ENCODE measurements around the gene ERC2. TPM values are rescaled to one million over a fixed set of nuclear protein-coding genes. Genes with fewer than 3 reads are reported as not detected.

Gene ERC2
- total and polyA plus RNA-seq, 2 of the 8 experiments (the other 6 are each of a cell fraction or from before 2014, with no cell fraction given), result 16.4 to 22.8 TPM

- no peaks in the 10 kb centered on the region for H3K4me1 ChIP-seq (replicated peaks in 1 of 4; ENCODE audit: control insufficient read depth in 3 of 4, insufficient read depth in 4 of 4, low read length in 3 of 4)
- no peak overlapping the region for H4K5ac ChIP-seq (ENCODE audit: insufficient read length, low read depth, low read length)
- no peak overlapping the region for H3K56ac ChIP-seq (replicated peaks; ENCODE audit: insufficient read length, low read depth, low read length)
- no peak overlapping the region for H3K23ac ChIP-seq (ENCODE audit: insufficient read length)
- H3K9me3 ChIP-seq (ENCODE audit: insufficient read depth in 2 of 2, low read depth in 1 of 2, low read length in 1 of 2), result no peaks in the 10 kb centered on the region
- H3K18ac ChIP-seq (ENCODE audit: extremely low read depth, low read length), result no peak overlapping the region
- no peaks in the 10 kb centered on the region; the same call in 1 of the 2 replicates for H3K23me2 ChIP-seq (ENCODE audit: low read depth, low read length)
- H3K4me3 ChIP-seq (ENCODE audit: extremely low read depth in 1 of 4, insufficient read depth in 2 of 4, low read depth in 3 of 4, low read length in 4 of 4), result no peak overlapping the region
- no peak overlapping the region for H3K14ac ChIP-seq (ENCODE audit: insufficient read length)
- no peak overlapping the region for H2AFZ ChIP-seq (ENCODE audit: low read length)
- DNase-seq (ENCODE audit: low read depth in 1 of 2, low spot score in 2 of 2) (no peak), FAIRE-seq (no peak)
- H2BK120ac ChIP-seq (replicated peaks; ENCODE audit: low read depth, low read length), result no peak overlapping the region
- no peak overlapping the region for H4K91ac ChIP-seq (replicated peaks; ENCODE audit: insufficient read length, low read length)
- no peaks in the 10 kb centered on the region for H3K27me3 ChIP-seq (replicated peaks in 1 of 4; ENCODE audit: control insufficient read depth in 3 of 4, extremely low read depth in 1 of 4, insufficient read depth in 3 of 4, low read length in 3 of 4)
- CTCF ChIA-PET (ENCODE audit: partially characterized antibody), result interaction anchor here (0.6 to 1.4 kb wide), 2 partner anchors 91 to 97 kb away, joined by 3 to 4 read pairs; no protein-coding TSS in a partner anchor
- WGBS, 2 experiments (ENCODE audit: extremely low coverage in 1 of 2, insufficient coverage in 1 of 2, insufficient read length in 1 of 2, insufficient replicate concordance in 2 of 2, low coverage in 1 of 2, low lambda C conversion rate in 2 of 2, missing lambda C conversion rate in 1 of 2), result 87% methylated on average over 4 of the region's 4 CpGs; no CpG with 5 or more reads in 1 of the 2 experiments
- H3K4me2 ChIP-seq (ENCODE audit: insufficient read depth in 1 of 2, low read depth in 2 of 2, low read length in 2 of 2), result no peak overlapping the region
- no peaks in the 10 kb centered on the region for H4K20me1 ChIP-seq (replicated peaks in 1 of 2; ENCODE audit: control insufficient read depth in 1 of 2, insufficient read depth in 2 of 2, low read length in 2 of 2)
- no peaks in the 10 kb centered on the region; a peak in 1 of 8 replicates for H3K36me3 ChIP-seq (ENCODE audit: control insufficient read depth in 2 of 4, insufficient read depth in 4 of 4, low read length in 3 of 4)
- no peaks in the 10 kb centered on the region for H3K79me2 ChIP-seq (ENCODE audit: control insufficient read depth in 1 of 2, insufficient read depth in 2 of 2, low read length in 2 of 2)
- H3K9ac ChIP-seq (replicated peaks in 1 of 4; ENCODE audit: extremely low read depth in 1 of 4, low read depth in 3 of 4, low read length in 3 of 4), result no peak overlapping the region
- H2AK5ac ChIP-seq (ENCODE audit: low read depth, low read length), result no peak overlapping the region
- H3K4ac ChIP-seq (replicated peaks; ENCODE audit: insufficient read length, low read depth, low read length), result no peak overlapping the region
- no peak overlapping the region for H3K27ac ChIP-seq (ENCODE audit: low read depth, low read length)
- no peak overlapping the region for H2BK20ac ChIP-seq (ENCODE audit: low read length)
- H2BK12ac ChIP-seq (ENCODE audit: low read depth, low read length), result no peak overlapping the region
- POLR2A ChIA-PET (ENCODE audit: partially characterized antibody), result no interaction called here
- no peak overlapping the region for H2BK5ac ChIP-seq (ENCODE audit: low read depth, low read length)
- H2BK15ac ChIP-seq (ENCODE audit: low read length), result no peak overlapping the region
- no peak overlapping the region for H4K8ac ChIP-seq (ENCODE audit: extremely low read depth, insufficient read depth, low read length)
- no peaks in the 10 kb centered on the region for H3K79me1 ChIP-seq (ENCODE audit: low read depth, low read length)
Observed at GRCh38 chr3:55951388-55951787, 516.9 kb downstream of the ERC2 start.

Data from H1 (cell line).